Myocyte (in vitro differentiated cells): ENCODE results near the gene NUB1. TPM values are rescaled to one million over a fixed set of nuclear protein-coding genes. Genes with fewer than 3 reads are reported as not detected.
"Not testable (repeated sequence)": the region's sequence is repeated elsewhere in the genome, so short reads cannot be mapped to it uniquely, and the experiment has no call there.

Experiments used
- DNase-seq: peaks from one replicate; pipeline ENCODE4 v3.0.0-alpha.2; 2012; ENCODE audit warnings: low read depth
- polyA plus RNA-seq: library from polyadenylated mRNA; unstranded; fragments of >200 nt; gene quantifications from one replicate; pipeline ENCODE4 v1.2.1, GENCODE V29; 2012; ENCODE audit warnings: missing spikeins
- total RNA-seq: library from RNA; depleted of rRNA; stranded (reverse); fragments of >200 nt; gene quantifications from 2 replicates; pipeline ENCODE4 v1.2.3, GENCODE V29; 2014

The NUB1 gene
- total RNA-seq, result 60.7 and 61.8 TPM in 2 replicates
- 44.8 TPM for polyA plus RNA-seq

GRCh38 chr7:151341357-151342101, at the start of gene NUB1:
Gene NUB1, plus strand, starts transcription at chr7:151341812. Its CDS starts 3,538 bp downstream, at chr7:151345350.
- DNase-seq, result peak; percentile 94

GRCh38 chr7:151292850-151293249, 48.8 kb upstream of the NUB1 start:
- no peak for DNase-seq

- DNase-seq, result no peak
Observed at GRCh38 chr7:151296202-151296992, 45.2 kb upstream of the NUB1 start.

GRCh38 chr7:151298765-151299164, 42.8 kb upstream of the NUB1 start:
- no peak for DNase-seq

GRCh38 chr7:151299530-151299929, 42.1 kb upstream of the NUB1 start:
- no peak for DNase-seq

- DNase-seq, result no peak
Observed at GRCh38 chr7:151299940-151300645, 41.5 kb upstream of the NUB1 start.

- DNase-seq, result no peak
Observed at GRCh38 chr7:151301471-151302462, 39.8 kb upstream of the NUB1 start.

- DNase-seq, result not testable (repeated sequence)
Observed at GRCh38 chr7:151304251-151304650, 37.4 kb upstream of the NUB1 start.

- DNase-seq, result no peak
Observed at GRCh38 chr7:151304856-151305255, 36.8 kb upstream of the NUB1 start.

- DNase-seq, result no peak
Observed at GRCh38 chr7:151306374-151306773, 35.2 kb upstream of the NUB1 start.

- no peak for DNase-seq
Observed at GRCh38 chr7:151306860-151307259, 34.8 kb upstream of the NUB1 start.

GRCh38 chr7:151307536-151307935, 34.1 kb upstream of the NUB1 start:
- DNase-seq, result no peak

GRCh38 chr7:151308256-151308655, 33.4 kb upstream of the NUB1 start:
- DNase-seq, result no peak

- DNase-seq, result no peak
Observed at GRCh38 chr7:151308791-151309190, 32.8 kb upstream of the NUB1 start.

GRCh38 chr7:151309311-151309710, 32.3 kb upstream of the NUB1 start:
- peak; percentile 82 for DNase-seq

GRCh38 chr7:151310578-151310977, 31.0 kb upstream of the NUB1 start:
- no peak for DNase-seq

- no peak for DNase-seq
Observed at GRCh38 chr7:151311294-151311864, 30.2 kb upstream of the NUB1 start.

- no peak for DNase-seq
Observed at GRCh38 chr7:151312356-151312755, 29.3 kb upstream of the NUB1 start.

- DNase-seq, result no peak
Observed at GRCh38 chr7:151312831-151313809, 28.5 kb upstream of the NUB1 start.
